Vagina (tissue), 2 donors: ENCODE measurements around the gene HSPA12A. TPM values are rescaled to one million over a fixed set of nuclear protein-coding genes. Genes with fewer than 3 reads are reported as not detected.
A peak's percentile ranks its signal among the peaks of the same experiment; 100 is the strongest.

ENCODE experiments used
- DNase-seq, 2 donors: peaks; one replicate each; pipeline ENCODE4 v3.0.0-alpha.2; 2017; ENCODE audit errors: extremely low spot score in 2 of 2
- H3K27ac ChIP-seq: fragments of 200-600 bp; sonication (generic); one replicate; pipeline ENCODE4 v1.5.1; 2019
- H3K27me3 ChIP-seq: fragments of 200-600 bp; sonication (generic); one replicate; pipeline ENCODE4 v1.5.1; 2019
- H3K36me3 ChIP-seq, 2 donors: fragments of 200-600 bp; sonication (generic); one replicate each; pipeline ENCODE4 v1.5.1; 2017 to 2019
- H3K4me1 ChIP-seq: fragments of 200-600 bp; sonication (generic); one replicate; pipeline ENCODE4 v1.5.1; 2019
- H3K4me3 ChIP-seq, 2 donors: fragments of 200-600 bp; sonication (generic); 1 replicate in 1 of 2; 2 replicates in 1 of 2; pipeline ENCODE4 v1.5.1; 2016 to 2019
- H3K9me3 ChIP-seq: fragments of 200-600 bp; sonication (generic); one replicate; pipeline ENCODE4 v1.5.1; 2019
- POLR2A ChIP-seq, 2 donors: fragments of 450-650 bp; IDR thresholded peaks; one replicate each; pipeline ENCODE4 v1.6.1; 2017; ENCODE audit warnings: antibody characterized with exemption in 2 of 2, mild to moderate bottlenecking in 2 of 2, moderate library complexity in 2 of 2
- POLR2AphosphoS5 ChIP-seq, 2 donors: sonication (generic); formaldehyde crosslinking; IDR thresholded peaks; one replicate each; pipeline ENCODE4 v1.9.0; 2017; ENCODE audit warnings: antibody characterized with exemption in 2 of 2, mild to moderate bottlenecking in 2 of 2, low read depth in 1 of 2; ENCODE audit not compliant: insufficient read depth in 1 of 2
- intact Hi-C: fragments of 100-400 bp; cut with DNase I; formaldehyde crosslinking; loops from one replicate; pipeline ENCODE4 v1.15.1; 2023
- total RNA-seq: library from RNA; depleted of rRNA; stranded (reverse); fragments of >200 nt; gene quantifications from one replicate; pipeline ENCODE4 v1.2.3, GENCODE V29; 2016
- TF ChIP-seq, protein P1 (sequence below), 3 experiments: fragments of 450-650 bp in 2 of 3; fragments of 200-600 bp in 1 of 3; sonication (generic) in 1 of 3; IDR thresholded peaks; one replicate each; pipeline ENCODE4 v1.5.1; 2017 to 2019; ENCODE audit warnings: antibody characterized with exemption in 3 of 3, mild to moderate bottlenecking in 2 of 3, moderate library complexity in 2 of 3

HSPA12A gene
- total RNA-seq, 1 donor from 2014 or later, result 28.7 TPM

DNA sequence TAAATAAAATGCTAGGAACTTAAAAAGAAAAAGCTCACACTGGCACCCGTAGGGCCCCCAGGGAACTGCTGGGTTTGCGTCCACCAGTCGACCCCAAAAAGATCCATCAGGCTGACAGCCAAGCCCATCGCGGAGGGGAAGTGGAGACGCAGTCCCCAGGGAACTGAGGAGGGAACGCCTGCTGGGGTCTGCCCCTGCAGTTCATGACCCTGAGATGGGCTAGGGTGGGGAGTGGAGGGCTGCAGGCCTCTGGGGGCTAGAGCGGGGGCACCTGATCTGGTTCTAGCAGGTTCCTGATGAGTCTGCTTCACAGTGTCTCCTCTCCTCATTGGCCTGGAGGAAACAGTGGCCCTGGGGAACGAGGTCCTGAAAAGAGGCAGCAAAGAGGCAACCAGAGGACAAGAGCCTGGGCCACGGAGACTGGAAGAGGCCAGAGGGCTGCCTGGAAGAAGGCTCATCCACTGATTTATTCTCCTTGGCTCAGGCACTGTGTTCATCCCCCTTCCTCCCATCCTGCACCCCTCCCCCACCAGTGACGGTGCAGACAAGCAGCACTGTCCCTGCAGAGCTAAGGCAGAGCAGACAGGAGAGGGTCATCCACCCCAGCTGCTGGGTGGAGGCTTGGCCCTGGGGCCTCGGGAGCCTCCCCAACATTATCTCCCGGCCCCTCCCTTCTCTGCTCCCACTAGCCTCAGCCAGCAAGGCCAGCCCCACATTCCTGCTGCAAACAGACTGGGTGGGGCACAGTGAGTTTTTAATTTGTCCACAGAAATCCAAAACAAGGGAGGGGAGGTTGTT is 24.7 kb upstream of the HSPA12A start:
- TF ChIP-seq, protein P1, sequence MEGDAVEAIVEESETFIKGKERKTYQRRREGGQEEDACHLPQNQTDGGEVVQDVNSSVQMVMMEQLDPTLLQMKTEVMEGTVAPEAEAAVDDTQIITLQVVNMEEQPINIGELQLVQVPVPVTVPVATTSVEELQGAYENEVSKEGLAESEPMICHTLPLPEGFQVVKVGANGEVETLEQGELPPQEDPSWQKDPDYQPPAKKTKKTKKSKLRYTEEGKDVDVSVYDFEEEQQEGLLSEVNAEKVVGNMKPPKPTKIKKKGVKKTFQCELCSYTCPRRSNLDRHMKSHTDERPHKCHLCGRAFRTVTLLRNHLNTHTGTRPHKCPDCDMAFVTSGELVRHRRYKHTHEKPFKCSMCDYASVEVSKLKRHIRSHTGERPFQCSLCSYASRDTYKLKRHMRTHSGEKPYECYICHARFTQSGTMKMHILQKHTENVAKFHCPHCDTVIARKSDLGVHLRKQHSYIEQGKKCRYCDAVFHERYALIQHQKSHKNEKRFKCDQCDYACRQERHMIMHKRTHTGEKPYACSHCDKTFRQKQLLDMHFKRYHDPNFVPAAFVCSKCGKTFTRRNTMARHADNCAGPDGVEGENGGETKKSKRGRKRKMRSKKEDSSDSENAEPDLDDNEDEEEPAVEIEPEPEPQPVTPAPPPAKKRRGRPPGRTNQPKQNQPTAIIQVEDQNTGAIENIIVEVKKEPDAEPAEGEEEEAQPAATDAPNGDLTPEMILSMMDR (IDR thresholded peaks at IDR 0.05), result no peak
- peak in 1 of 2 donors; percentile 48 for TF ChIP-seq POLR2AphosphoS5 (IDR thresholded peaks at IDR 0.05; ENCODE audit: insufficient read depth in 1 of 2, low read depth in 1 of 2)
- no peak for DNase-seq
- peaks cover 42% of the 10 kb centered on the region for H3K4me1 ChIP-seq
- H3K36me3 ChIP-seq, result no peaks in the 10 kb centered on the region
- H3K9me3 ChIP-seq, result no peaks in the 10 kb centered on the region
- peak overlapping the region in 1 of 2 donors; percentile 2 for H3K4me3 ChIP-seq
- intact Hi-C loops, result no loop called here
- H3K27ac ChIP-seq, result peak overlapping the region; percentile 25
- H3K27me3 ChIP-seq, result no peaks in the 10 kb centered on the region

DNA sequence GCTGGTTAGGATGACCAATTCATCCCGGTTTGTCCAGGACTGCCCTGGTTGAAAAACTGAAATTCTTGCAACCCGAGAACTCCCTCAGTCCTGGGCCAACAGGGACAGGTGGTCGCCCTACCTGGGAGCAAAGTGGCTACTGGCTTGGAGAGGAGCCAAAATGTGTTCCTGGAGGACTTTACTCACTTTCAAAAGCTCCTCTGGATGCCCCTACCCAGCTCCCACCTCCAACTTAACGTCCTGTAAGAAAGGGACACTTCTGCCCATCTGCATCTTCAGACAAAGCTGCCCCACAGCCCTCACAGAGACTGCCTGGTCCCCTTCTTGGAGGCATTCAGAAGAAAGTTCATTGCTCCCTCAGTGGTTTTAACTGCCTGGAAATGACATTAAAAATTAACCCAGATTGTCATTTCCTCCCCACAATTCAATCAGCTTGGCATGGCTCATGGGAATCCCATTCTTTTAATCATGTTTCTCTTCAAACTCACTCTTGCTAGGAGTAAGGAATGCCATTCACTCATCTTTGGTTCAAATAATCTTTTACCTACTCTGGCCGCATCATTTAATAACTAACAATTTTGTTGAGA is 24.0 kb upstream of the HSPA12A start:
- Histone ChIP-seq H3K27ac (no peak overlapping the region), H3K27me3 (no peaks in the 10 kb centered on the region), H3K4me1 (peaks cover 34% of the 10 kb centered on the region), H3K9me3 (no peaks in the 10 kb centered on the region), H3K4me3 (no peak overlapping the region), H3K36me3 (no peaks in the 10 kb centered on the region)
- DNase-seq, result no peak
- intact Hi-C loops, result no loop called here
- TF ChIP-seq POLR2A (IDR thresholded peaks at IDR 0.05) (no peak), POLR2AphosphoS5 (IDR thresholded peaks at IDR 0.05; ENCODE audit: insufficient read depth in 1 of 2, low read depth in 1 of 2) (no peak)
- TF ChIP-seq, protein P1 (IDR thresholded peaks at IDR 0.05), result no peak

DNA sequence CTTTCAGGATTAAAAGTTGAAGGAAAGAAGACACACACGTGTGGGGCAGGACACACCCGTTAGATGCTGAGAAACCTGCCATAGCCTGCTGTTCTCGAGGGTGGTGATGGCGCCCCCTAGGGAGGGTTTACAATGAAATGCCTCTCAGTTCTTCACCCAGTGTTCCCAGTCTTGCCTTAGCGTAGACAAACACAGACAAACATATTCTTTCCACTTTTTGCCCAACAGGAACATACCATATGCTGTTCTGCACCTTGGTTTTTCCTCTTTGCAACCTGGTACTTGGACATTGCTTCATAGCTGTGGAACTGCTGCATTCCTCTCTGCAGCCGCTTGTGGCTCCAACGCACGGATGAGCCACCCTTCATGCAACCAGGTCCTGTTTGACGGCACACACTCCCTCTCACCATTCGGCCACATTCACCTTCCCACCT is 23.3 kb upstream of the HSPA12A start:
- DNase-seq, result no peak
- peaks cover 28% of the 10 kb centered on the region for H3K4me1 ChIP-seq
- H3K27ac ChIP-seq, result no peak overlapping the region
- no peaks in the 10 kb centered on the region for H3K27me3 ChIP-seq
- TF ChIP-seq POLR2A (IDR thresholded peaks at IDR 0.05) (no peak), POLR2AphosphoS5 (IDR thresholded peaks at IDR 0.05; ENCODE audit: insufficient read depth in 1 of 2, low read depth in 1 of 2) (no peak)
- TF ChIP-seq, protein P1 (IDR thresholded peaks at IDR 0.05), result no peak
- H3K4me3 ChIP-seq, result no peak overlapping the region
- no peaks in the 10 kb centered on the region for H3K36me3 ChIP-seq
- intact Hi-C loops, result no loop called here
- no peaks in the 10 kb centered on the region for H3K9me3 ChIP-seq

DNA sequence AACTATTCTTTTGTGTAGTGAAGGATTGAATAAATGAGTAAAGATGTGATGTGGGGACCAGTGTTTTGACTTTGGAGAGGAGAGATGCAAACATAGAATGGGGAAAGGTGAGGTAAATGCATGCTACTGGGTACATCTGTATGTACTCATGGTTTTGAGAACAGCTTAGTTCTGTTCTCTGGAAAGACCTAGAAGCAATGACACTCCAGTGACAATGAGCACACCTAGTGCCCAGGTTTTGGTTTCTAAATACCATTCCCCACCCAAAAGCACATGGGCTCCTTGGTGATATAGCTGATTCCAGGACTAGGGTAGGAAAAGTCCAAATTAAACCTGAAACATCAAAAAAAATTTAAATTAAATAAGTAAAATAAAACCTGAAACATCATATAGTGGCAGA is 22.6 kb upstream of the HSPA12A start:
- H3K27me3 ChIP-seq, result no peaks in the 10 kb centered on the region
- no peaks in the 10 kb centered on the region for H3K9me3 ChIP-seq
- no peak overlapping the region for H3K4me3 ChIP-seq
- H3K4me1 ChIP-seq, result peaks cover 21% of the 10 kb centered on the region
- intact Hi-C loops, result no loop called here
- H3K27ac ChIP-seq, result no peak overlapping the region
- TF ChIP-seq POLR2AphosphoS5 (IDR thresholded peaks at IDR 0.05; ENCODE audit: insufficient read depth in 1 of 2, low read depth in 1 of 2), result no peak
- no peak for TF ChIP-seq POLR2A (IDR thresholded peaks at IDR 0.05)
- TF ChIP-seq, protein P1 (IDR thresholded peaks at IDR 0.05), result no peak
- no peak for DNase-seq
- no peaks in the 10 kb centered on the region for H3K36me3 ChIP-seq

DNA sequence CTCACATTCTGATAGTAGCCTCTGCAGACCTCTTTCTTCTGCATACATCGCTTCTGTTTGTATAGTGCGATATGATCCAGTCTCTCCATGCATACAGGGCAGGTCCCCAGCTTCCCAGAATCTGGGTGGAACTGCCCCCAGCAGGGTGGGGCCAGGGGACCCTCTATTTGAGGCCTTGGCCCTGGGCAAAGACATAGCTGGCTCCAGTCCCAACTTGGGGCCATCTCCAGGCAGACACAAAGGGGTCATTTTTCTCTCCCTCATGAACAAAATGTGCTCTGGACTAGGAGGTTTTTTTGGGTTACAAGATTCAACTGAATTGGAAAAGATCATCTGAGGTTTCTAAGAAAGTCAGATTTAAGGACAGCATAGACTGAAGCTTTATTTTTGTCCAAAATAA is 21.1 kb upstream of the HSPA12A start:
- TF ChIP-seq, protein P1 (IDR thresholded peaks at IDR 0.05), result no peak
- TF ChIP-seq POLR2A (IDR thresholded peaks at IDR 0.05) (no peak), POLR2AphosphoS5 (IDR thresholded peaks at IDR 0.05; ENCODE audit: insufficient read depth in 1 of 2, low read depth in 1 of 2) (no peak)
- intact Hi-C loops, result no loop called here
- Histone ChIP-seq H3K9me3 (no peaks in the 10 kb centered on the region), H3K36me3 (no peaks in the 10 kb centered on the region), H3K27ac (no peak overlapping the region), H3K4me3 (no peak overlapping the region), H3K27me3 (no peaks in the 10 kb centered on the region), H3K4me1 (peaks cover 17% of the 10 kb centered on the region)
- DNase-seq, result no peak
